GM12872 (cell line): ENCODE results near the gene ZBTB16.

ENCODE experiments used
- TF ChIP-seq, protein P1 (sequence below): IDR thresholded peaks from 3 replicates; pipeline ENCODE4 v1.5.1; 2011; ENCODE audit warnings: low read depth, mild to moderate bottlenecking, low read length, moderate library complexity; ENCODE audit not compliant: insufficient read depth

The ZBTB16 gene

DNA sequence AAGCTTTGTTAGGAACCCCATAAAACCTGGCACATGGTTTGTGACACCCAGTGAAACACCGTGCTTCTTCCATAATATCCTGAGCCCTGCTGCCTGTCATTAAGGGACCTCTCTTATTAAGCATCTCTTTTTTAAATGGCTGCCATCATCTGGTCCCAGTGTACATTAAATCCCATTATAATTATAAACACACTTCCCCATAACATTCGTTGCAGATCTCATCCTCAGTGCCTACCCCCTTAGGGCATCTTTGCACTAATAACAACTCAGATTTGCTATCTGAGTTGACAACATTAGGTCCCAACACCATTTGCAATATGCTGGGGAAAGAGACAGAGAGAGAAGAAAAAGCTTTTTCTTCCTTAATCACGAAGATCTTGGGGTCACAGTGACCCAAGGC, 4.7 kb upstream of the ZBTB16 start:
- TF ChIP-seq, protein P1, sequence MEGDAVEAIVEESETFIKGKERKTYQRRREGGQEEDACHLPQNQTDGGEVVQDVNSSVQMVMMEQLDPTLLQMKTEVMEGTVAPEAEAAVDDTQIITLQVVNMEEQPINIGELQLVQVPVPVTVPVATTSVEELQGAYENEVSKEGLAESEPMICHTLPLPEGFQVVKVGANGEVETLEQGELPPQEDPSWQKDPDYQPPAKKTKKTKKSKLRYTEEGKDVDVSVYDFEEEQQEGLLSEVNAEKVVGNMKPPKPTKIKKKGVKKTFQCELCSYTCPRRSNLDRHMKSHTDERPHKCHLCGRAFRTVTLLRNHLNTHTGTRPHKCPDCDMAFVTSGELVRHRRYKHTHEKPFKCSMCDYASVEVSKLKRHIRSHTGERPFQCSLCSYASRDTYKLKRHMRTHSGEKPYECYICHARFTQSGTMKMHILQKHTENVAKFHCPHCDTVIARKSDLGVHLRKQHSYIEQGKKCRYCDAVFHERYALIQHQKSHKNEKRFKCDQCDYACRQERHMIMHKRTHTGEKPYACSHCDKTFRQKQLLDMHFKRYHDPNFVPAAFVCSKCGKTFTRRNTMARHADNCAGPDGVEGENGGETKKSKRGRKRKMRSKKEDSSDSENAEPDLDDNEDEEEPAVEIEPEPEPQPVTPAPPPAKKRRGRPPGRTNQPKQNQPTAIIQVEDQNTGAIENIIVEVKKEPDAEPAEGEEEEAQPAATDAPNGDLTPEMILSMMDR: no peak

DNA sequence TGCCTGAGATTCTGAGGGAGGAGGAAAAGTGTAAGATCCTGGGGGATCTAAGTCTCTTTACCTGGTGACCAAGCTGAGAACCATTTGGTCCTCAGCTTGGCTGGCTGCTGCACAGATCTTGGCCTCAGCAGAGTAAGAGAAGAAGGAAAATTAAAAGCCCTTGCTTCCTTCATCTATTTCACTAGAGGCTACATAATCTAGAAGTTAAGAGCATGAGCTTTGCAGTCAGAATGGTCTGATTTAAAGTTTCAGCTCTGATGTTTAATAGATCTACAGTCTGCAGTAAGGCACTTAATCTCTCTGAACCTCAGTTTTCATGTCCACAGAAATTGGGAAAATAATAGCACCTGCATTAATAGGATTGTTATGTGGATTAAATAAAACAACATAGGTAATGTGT, 3.1 kb upstream of the ZBTB16 start:
- TF ChIP-seq, protein P1: no peak

DNA sequence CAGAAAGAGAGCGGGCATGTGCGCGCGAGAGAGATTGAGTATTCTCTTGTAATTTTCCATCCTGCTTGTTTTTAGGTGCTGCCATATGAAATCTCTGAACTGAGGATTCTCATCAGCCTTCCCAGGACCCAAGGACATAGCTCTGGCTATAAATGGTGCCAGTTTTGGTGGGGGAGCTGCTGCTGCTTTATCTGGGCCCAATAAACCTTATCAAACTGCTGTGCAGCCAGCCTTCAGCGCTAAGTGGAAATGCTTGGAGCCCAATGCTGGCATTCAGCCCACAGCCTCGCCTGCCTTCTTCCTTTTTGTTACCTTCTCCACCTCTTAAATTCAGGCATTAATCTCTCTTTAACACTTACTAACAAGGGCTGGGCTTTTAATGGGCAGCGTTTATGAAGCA, 2.4 kb upstream of the ZBTB16 start:
- TF ChIP-seq, protein P1: no peak

- TF ChIP-seq, protein P1: no peak
Observed at GRCh38 chr11:114057605-114058004, 1.9 kb upstream of the ZBTB16 start.

DNA sequence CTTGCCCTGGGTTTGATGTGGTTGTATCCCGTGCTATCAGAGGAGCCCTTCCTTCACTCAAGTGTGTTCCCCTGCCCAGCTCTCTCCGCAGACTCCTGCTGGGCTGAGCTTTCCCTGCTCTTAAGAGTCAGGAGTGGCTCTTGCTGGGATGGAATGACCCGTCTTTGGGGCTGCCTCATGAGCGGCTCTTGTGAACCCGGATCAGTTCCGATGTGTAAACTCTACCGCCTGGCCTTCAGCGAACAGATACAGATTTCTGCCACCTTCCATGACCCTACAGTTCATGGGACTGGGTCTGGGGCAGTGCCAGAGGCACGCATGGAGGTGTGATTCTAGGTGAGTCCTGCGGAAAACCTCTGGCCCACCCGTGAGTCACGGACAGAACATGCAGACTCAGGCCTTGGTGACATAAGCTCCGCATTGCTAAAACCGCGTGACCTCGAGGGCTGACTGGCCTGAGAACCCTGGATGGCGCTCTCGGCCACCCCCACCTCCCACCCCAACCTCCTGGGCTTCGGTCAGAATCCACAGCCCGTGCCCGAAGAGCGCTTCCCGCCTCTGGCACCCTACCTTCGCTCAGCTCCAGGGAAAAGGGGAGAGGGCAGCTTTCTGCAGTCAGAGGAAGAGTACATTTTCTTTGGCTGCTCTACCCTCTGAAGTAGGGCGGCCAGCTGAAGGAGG, 1.3 kb upstream of the ZBTB16 start:
- TF ChIP-seq, protein P1: no peak

GRCh38 chr11:114058871-114059277, 637 bp upstream of the ZBTB16 start:
- TF ChIP-seq, protein P1: no peak

DNA sequence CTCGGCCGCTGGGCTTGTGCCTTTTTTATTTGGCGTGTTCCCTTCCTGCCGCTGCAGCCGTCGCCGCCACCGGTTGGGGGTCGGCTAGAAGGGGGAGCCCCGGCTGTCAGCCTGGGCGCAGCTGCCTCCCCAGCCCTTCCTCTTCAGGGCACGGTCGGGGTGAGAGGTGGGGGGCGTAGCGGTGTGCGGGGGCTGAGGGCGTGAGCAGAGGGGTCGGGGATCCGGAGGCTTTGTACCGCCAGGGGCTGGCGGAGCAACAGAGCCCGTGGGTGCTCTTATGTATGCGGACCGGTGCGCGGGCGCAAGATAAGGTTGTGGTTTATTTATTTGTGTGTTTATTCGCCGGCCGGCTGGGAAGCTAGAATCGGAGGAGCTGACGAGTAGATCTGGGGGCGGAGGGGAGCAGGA, 477 bp downstream of the ZBTB16 start:
- TF ChIP-seq, protein P1: no peak
